Urinary bladder (tissue), 4 donors: ENCODE results near the gene CS. TPM values are rescaled to one million over a fixed set of nuclear protein-coding genes. Genes with fewer than 3 reads are reported as not detected.

ENCODE experiments used
- DNase-seq: peaks from one replicate; pipeline ENCODE4 v3.0.0-alpha.2; 2015; ENCODE audit errors: extremely low spot score
- H3K27ac ChIP-seq: one replicate; pipeline ENCODE4 v1.5.1; 2013; ENCODE audit warnings: low read depth, mild to moderate bottlenecking, moderate library complexity
- H3K36me3 ChIP-seq: one replicate; pipeline ENCODE4 v1.6.1; 2013; ENCODE audit warnings: mild to moderate bottlenecking, moderate library complexity; ENCODE audit not compliant: insufficient read depth
- H3K4me1 ChIP-seq: one replicate; pipeline ENCODE4 v1.6.1; 2013; ENCODE audit warnings: mild to moderate bottlenecking, moderate library complexity; ENCODE audit not compliant: insufficient read depth
- H3K4me3 ChIP-seq: one replicate; pipeline ENCODE4 v1.5.1; 2013; ENCODE audit warnings: low read depth, low read length
- WGBS: extraction: QIAGEN DNeasy Blood & Tissue Kit; methylation state at CpG from one replicate; pipeline ENCODE4 v1.1.7; 2013; 5-methylcytosine and 5-hydroxymethylcytosine counted together
- polyA plus RNA-seq: library from polyadenylated mRNA; stranded (reverse); fragments of 200-250 nt; gene quantifications from one replicate; pipeline ENCODE4 v1.2.3, GENCODE V29; 2013
- total RNA-seq: library from RNA; depleted of rRNA; stranded (reverse); fragments of >200 nt; gene quantifications from one replicate; pipeline ENCODE4 v1.2.3, GENCODE V29; 2014
- donor health status: healthy with polysubstance abuse.
- donor health status: healthy.

CS gene
- total and polyA plus RNA-seq, 2 donors = 64.3 to 101 TPM

- H3K27ac ChIP-seq = no peak overlapping the region
- WGBS = 77% methylated on average over 9 of the region's 9 CpGs
- H3K4me3 ChIP-seq = no peak overlapping the region
- no peak for DNase-seq
- no peaks in the 10 kb centered on the region for H3K4me1 ChIP-seq
- peaks cover 5% of the 10 kb centered on the region for H3K36me3 ChIP-seq
Measured at GRCh38 chr12:56241424-56242303, 58.5 kb downstream of the CS start.

GRCh38 chr12:56237552-56237951 lies 62.6 kb downstream of the CS start:
- Histone ChIP-seq H3K4me3 (no peak overlapping the region), H3K36me3 (no peaks in the 10 kb centered on the region), H3K4me1 (no peaks in the 10 kb centered on the region), H3K27ac (no peak overlapping the region)
- WGBS = 60% methylated on average over 11 of the region's 11 CpGs
- DNase-seq = no peak

GRCh38 chr12:56236985-56237384 lies 63.1 kb downstream of the CS start:
- Histone ChIP-seq H3K4me3 (no peak overlapping the region), H3K4me1 (no peaks in the 10 kb centered on the region), H3K36me3 (no peaks in the 10 kb centered on the region), H3K27ac (no peak overlapping the region)
- DNase-seq = no peak
- WGBS = 67% methylated on average over 5 of the region's 5 CpGs

GRCh38 chr12:56236091-56236490 lies 64.0 kb downstream of the CS start:
- no peak for DNase-seq
- H3K4me1 ChIP-seq = no peaks in the 10 kb centered on the region
- no peak overlapping the region for H3K4me3 ChIP-seq
- H3K36me3 ChIP-seq = no peaks in the 10 kb centered on the region
- H3K27ac ChIP-seq = no peak overlapping the region
- WGBS = 93% methylated on average over 6 of the region's 6 CpGs

- H3K36me3 ChIP-seq = no peaks in the 10 kb centered on the region
- WGBS = 74% methylated on average over 16 of the region's 16 CpGs
Measured at GRCh38 chr12:56234746-56235436, 65.2 kb downstream of the CS start.

GRCh38 chr12:56231184-56231582 lies 68.9 kb downstream of the CS start:
- WGBS = 83% methylated on average over 11 of the region's 11 CpGs

More at GRCh38 chr12:56234746-56235436, 65.2 kb downstream of the CS start:
- no peaks in the 10 kb centered on the region for H3K4me1 ChIP-seq
- H3K4me3 ChIP-seq = no peak overlapping the region
- no peak for DNase-seq
- H3K27ac ChIP-seq = no peak overlapping the region

GRCh38 chr12:56230432-56231183 lies 69.5 kb downstream of the CS start:
- Histone ChIP-seq H3K4me1 (no peaks in the 10 kb centered on the region), H3K27ac (no peak overlapping the region), H3K4me3 (no peak overlapping the region), H3K36me3 (no peaks in the 10 kb centered on the region)
- 66% methylated on average over 8 of the region's 8 CpGs for WGBS
- no peak for DNase-seq

More at GRCh38 chr12:56231184-56231582, 68.9 kb downstream of the CS start:
- Histone ChIP-seq H3K27ac (no peak overlapping the region), H3K4me1 (no peaks in the 10 kb centered on the region), H3K36me3 (no peaks in the 10 kb centered on the region), H3K4me3 (no peak overlapping the region)
- DNase-seq = no peak

GRCh38 chr12:56229916-56230431 lies 70.2 kb downstream of the CS start, which contains the start of gene SLC39A5:
Gene SLC39A5, plus strand, starts transcription at chr12:56230051. Its CDS starts 1,224 bp downstream, at chr12:56231275.
- 80% methylated on average over 4 of the region's 4 CpGs for WGBS
- H3K4me1 ChIP-seq = no peaks in the 10 kb centered on the region

GRCh38 chr12:56229082-56229481 lies 71.0 kb downstream of the CS start:
- DNase-seq = no peak
- no peaks in the 10 kb centered on the region for H3K4me1 ChIP-seq
- no peak overlapping the region for H3K27ac ChIP-seq
- WGBS = 88% methylated on average over 7 of the region's 7 CpGs
- H3K36me3 ChIP-seq = no peaks in the 10 kb centered on the region
- no peak overlapping the region for H3K4me3 ChIP-seq

More at GRCh38 chr12:56229916-56230431, 70.2 kb downstream of the CS start, which contains the start of gene SLC39A5:
- no peak within 1 kb of the TSS for H3K27ac ChIP-seq
- H3K36me3 ChIP-seq = no peaks in the 10 kb centered on the region
- H3K4me3 ChIP-seq = no peak within 1 kb of the TSS
- no peak for DNase-seq

- H3K27ac ChIP-seq = no peak overlapping the region
- 69% methylated on average over 11 of the region's 11 CpGs for WGBS
- H3K4me1 ChIP-seq = no peaks in the 10 kb centered on the region
- H3K4me3 ChIP-seq = peak overlapping the region; percentile 46
- H3K36me3 ChIP-seq = no peaks in the 10 kb centered on the region
- DNase-seq = no peak
Measured at GRCh38 chr12:56224954-56225353, 75.2 kb downstream of the CS start.

GRCh38 chr12:56224102-56224701 lies 75.9 kb downstream of the CS start, which contains the start of gene NABP2:
Gene NABP2, plus strand, starts transcription at chr12:56224342. Its CDS starts 515 bp downstream, at chr12:56224857.
- DNase-seq = peak; percentile 95
- no peaks in the 10 kb centered on the region for H3K36me3 ChIP-seq
- H3K27ac ChIP-seq = peak within 1 kb of the TSS; percentile 44
- WGBS = under 1% methylated on average over 41 of the region's 41 CpGs
- peak within 1 kb of the TSS; percentile 46 for H3K4me3 ChIP-seq
- no peaks in the 10 kb centered on the region for H3K4me1 ChIP-seq

GRCh38 chr12:56223571-56224101 lies 76.5 kb downstream of the CS start:
- DNase-seq = no peak
- Histone ChIP-seq H3K4me3 (no peak overlapping the region), H3K36me3 (no peaks in the 10 kb centered on the region), H3K4me1 (no peaks in the 10 kb centered on the region), H3K27ac (no peak overlapping the region)
- WGBS = 16% methylated on average over 15 of the region's 15 CpGs
